Measurements from ENCODE around the gene IL18BP.

The IL18BP gene

DNA sequence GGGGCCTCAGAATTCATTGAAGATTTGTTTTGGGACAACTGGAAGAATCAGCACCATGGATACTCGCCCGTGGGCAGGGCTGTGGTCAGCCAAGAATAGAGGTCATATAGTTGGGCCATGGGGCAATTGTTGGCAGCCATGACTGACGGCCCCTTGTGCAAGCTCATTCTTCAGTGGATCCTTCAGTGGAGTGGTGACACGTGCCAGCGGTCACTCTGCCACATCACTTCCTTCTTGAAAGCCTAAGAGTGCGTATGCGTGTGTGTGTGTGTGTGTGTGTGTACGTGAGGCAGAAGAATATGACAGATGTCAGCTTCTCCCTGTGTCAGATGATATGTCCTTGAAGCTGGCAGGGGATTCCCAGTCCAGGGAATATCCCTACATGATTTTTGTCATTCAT, 1.8 kb upstream of the IL18BP start:
- no peak for DNase-seq (ENCODE audit: low read depth in 2 of 2)

DNA sequence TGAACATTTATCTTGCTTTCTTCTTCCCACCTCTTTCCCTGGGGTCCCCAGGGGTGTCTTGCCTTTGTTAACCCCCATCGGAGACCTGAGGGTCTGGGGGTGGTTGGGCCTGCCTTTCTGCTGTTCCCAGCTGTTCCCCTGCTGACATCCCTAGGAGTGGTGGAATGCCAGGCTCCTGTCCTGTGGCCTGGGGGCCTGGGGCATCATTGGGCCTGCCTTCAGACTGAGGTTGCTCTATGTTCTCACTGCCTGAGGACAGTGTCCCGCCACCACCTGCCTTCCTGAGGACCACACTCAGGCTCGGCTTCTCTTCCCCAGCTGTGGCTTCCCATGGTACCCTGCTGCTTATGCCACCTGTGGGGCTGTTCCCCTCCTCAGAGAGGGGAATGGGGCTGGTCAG, 1.1 kb upstream of the IL18BP start:
- no peak for DNase-seq (ENCODE audit: low read depth in 2 of 2)

DNA sequence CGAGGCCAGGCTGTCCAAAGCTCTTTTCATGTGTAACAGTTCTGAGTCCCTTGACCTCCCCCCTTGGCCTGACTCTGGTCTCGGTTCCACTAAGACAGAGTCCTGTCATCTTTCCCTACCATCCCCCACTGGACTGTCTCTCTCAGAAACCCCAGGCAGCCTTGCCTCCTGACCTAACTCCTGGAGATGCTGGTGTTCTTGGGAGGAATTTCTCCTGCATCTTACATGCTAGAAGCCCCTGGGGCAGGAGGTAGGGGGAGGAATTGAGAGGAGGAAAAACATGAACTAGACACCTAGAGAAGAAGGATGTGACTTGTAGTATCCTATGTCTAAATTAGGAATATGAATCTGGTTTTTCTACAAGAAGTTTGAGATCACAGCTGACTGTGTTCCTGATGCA, 648 bp upstream of the IL18BP start:
- DNase-seq (ENCODE audit: low read depth in 2 of 2): no peak

DNA sequence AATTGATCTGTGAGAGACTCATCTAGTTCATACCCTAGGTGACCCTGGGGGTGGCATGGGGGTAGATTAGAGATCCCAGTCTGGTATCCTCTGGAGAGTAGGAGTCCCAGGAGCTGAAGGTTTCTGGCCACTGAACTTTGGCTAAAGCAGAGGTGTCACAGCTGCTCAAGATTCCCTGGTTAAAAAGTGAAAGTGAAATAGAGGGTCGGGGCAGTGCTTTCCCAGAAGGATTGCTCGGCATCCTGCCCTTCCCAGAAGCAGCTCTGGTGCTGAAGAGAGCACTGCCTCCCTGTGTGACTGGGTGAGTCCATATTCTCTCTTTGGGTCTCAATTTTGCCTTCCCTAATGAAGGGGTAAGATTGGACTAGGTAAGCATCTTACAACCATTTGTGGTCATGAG, 653 bp downstream of the IL18BP start:
- no peak for DNase-seq (ENCODE audit: low read depth in 2 of 2)

DNA sequence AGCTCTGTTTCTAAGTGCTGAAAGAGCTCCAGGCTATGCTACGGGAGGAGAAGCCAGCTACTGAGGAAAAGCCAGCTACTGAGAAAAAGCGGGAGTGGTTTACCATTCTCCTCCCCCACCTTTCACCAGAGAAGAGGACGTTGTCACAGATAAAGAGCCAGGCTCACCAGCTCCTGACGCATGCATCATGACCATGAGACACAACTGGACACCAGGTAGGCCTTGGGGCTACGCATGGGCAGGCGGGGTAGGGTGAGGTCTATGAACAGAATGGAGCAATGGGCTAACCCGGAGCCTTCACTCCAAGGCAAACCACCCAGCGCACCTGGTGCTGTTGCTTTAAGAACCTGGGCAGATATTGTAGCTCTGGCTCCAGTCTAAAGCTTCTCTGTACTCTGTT, 1.1 kb downstream of the IL18BP start:
- no peak for DNase-seq (ENCODE audit: low read depth in 2 of 2)

DNA sequence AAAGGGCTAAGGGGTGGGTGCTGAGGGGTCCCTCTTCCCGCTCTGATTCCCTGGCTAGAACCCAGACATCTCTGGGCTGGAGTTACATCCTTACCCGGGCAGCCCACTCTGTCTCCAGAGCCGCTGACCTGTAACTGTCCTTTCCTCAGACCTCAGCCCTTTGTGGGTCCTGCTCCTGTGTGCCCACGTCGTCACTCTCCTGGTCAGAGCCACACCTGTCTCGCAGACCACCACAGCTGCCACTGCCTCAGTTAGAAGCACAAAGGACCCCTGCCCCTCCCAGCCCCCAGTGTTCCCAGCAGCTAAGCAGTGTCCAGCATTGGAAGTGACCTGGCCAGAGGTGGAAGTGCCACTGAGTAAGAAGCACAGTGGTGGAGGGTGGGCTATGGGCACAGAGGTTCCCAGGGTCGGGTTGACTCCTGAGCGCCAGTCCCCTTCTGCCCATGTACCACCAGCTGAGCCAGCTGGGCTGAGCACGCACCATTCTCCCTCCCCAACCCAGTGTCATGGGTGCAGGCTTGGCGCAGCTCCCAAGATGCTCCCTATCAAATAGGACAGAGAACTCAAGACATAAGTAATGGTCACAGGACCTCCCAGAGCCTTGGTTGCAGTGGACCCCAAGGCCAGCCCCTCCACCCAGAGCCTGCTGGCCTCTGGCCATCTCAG, 1.6 kb downstream of the IL18BP start:
- DNase-seq (ENCODE audit: low read depth in 2 of 2): no peak

DNA sequence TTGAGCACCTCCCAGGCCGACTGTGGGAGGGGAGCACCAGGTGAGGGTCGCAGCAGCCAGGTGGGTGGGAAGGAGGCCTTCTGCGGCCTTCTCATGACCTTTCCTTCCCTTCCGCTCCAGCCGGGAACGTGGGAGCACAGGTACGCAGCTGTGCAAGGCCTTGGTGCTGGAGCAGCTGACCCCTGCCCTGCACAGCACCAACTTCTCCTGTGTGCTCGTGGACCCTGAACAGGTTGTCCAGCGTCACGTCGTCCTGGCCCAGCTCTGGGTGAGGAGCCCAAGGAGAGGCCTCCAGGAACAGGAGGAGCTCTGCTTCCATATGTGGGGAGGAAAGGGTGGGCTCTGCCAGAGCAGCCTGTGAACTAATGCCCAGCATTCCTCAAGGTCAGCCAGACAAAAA, 2.6 kb downstream of the IL18BP start:
- DNase-seq (ENCODE audit: low read depth in 2 of 2): no peak

DNA sequence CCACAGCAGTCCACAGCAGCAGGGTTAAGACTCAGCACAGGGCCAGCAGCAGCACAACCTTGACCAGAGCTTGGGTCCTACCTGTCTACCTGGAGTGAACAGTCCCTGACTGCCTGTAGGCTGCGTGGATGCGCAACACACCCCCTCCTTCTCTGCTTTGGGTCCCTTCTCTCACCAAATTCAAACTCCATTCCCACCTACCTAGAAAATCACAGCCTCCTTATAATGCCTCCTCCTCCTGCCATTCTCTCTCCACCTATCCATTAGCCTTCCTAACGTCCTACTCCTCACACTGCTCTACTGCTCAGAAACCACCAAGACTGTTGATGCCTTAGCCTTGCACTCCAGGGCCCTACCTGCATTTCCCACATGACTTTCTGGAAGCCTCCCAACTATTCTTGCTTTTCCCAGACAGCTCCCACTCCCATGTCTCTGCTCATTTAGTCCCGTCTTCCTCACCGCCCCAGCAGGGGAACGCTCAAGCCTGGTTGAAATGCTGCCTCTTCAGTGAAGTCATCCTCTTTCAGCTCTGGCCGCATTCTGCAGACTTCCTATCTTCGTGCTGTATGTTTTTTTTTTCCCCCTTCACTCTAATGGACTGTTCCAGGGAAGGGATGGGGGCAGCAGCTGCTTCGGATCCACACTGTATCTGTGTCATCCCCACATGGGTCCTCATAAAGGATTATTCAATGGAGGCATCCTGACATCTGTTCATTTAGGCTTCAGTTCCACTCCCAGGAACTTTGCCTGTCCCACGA, 3.3 kb downstream of the IL18BP start:
- DNase-seq (ENCODE audit: low read depth in 2 of 2): no peak

DNA sequence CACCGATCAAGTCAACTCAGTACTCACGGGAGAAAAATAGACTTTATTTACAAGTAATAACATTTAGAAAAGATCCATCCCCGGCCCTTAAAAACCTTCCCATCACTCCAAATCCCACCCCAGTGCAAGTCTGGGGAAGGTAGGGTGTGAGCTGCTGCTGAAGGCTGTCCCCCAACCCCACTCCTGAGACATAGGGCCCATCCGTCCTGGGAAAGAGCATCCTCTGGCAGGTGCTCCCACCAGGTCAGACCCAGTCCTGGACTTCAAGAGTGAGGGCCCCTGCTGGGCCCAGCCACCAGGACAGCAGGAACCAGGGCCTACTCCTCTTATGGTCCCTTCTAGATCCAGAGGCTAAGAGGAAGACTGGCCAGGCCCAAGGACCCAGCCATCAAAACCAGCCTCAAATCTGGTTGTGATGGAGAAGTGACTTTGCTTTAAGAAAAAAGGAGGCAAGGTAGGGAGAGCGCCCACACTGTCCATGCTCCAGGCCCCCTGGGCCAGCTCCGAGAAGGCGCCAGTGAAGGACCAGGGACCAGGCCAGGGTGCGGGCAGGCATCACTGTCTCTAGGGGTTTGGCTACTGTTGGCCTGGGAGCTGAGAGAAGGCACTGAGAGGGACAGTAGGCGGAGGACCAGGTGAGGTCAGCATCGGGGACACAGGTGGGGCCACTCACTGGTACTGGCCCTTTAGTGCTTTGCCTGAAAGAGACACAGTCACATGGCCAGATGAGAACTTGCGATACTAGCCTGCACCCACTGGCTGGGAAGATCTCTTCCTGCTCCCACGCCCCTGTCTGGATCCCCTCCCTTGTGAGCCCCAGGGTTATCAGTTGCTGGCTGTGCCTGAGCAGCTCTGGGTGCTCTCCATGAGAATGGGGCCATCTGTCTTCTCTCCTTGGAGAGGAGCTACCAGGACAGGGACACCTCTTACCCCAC, 4.4 kb downstream of the IL18BP start:
- DNase-seq (ENCODE audit: low read depth in 2 of 2): no peak

DNA sequence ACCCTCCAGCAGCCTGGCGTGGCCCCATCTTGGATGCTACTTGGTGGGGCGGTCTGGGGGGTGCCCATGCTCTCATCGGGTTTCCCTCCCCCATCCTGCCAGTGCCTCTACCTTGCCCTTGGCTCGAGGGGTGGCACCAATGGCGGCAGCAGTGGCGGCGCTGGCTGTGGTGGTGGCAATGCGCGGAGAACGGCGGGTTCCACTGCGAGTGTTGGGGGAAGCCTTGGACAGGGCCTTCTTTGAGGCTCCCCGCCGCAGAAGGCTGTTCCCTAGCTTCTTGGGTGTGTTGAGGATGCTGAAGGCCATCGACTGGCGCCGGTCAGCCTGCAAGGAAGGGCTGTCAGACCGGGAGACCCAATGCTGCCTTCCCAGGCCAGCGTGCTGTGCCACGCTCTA, 5.1 kb downstream of the IL18BP start:
- no peak for DNase-seq (ENCODE audit: low read depth in 2 of 2)

DNA sequence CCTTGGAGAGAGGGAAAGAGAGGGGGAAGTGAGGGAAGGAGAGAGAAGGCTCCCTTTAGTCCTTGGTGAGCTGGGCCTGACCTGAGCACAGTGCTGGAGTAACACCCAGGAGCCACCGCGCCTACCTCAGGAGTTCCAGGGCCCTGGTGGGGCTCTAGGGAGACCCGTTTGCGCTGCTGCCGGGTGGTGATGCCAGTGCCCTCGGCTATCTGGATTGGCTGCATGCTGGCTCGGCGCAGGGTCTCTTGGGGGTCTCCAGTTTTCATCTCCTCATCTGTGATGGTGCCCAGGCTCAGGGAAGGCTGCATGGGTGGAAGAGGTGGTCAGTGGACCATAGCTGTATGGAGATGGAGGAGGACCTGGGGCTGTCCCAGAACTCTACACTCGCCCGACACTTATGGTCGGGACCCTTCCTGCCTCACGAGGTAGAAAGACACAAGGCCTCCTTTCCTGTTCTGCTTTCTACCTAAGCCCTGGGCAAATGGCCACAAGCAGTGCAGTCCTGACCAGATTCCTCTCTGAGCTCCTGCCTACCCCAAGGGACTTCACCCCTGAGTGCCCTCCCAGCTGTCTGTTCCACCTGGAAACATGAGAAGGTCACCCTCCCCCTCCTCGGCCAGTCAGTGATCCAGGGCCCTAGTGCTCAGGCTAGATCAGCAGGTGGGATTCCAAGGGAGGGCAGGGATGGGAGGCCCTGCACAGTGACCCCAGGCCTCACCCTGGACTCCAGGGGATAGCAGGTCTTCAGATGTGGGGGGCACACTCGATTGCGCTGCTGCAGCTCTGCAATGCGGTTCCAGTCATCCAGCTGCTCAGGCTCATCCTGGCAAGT, 6.0 kb downstream of the IL18BP start:
- DNase-seq (ENCODE audit: low read depth in 2 of 2): no peak

DNA sequence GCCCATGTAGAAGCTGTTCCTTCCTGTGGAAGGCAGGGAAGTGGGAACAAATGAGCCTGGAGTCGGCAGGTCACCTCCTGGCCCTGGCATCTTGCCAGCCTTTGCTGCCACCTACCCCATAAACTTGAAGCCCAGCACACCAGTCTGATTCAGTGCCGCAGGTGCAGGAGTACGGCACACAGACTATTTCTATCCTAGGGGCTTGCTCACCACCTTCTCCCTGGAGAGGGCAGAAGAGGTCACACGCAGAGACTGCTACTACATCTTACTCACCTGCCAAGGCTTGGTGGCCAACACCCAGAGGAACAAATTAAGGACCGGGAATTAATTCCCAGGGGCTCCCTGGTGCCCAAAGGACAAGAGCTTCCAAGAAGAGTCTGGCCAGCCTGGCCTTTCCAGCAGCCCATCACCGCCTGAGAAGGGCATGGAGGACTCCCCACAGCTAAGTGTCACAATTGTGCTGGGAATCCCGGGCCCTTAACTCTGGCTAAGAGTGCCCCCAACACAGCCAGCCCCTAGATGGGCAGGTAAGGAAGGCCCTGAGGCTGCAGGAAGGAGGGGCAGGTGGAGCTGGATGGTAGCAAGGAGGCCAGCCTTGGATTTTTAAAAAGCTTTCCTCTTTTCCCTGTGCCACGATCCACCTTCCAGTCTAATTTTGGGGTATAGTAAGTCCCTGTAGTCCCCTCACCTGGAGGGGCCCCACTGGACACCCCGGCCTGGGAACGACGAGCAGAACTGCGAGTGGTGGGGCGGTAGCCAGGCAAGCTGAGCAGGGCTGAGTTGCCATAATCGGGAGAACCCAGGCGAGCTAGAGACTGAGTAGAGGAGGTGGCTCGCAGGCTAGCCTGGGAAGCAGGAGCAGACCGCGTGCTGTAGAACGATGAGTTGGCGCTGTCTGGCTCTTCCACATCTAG, 6.9 kb downstream of the IL18BP start:
- no peak for DNase-seq (ENCODE audit: low read depth in 2 of 2)

DNA sequence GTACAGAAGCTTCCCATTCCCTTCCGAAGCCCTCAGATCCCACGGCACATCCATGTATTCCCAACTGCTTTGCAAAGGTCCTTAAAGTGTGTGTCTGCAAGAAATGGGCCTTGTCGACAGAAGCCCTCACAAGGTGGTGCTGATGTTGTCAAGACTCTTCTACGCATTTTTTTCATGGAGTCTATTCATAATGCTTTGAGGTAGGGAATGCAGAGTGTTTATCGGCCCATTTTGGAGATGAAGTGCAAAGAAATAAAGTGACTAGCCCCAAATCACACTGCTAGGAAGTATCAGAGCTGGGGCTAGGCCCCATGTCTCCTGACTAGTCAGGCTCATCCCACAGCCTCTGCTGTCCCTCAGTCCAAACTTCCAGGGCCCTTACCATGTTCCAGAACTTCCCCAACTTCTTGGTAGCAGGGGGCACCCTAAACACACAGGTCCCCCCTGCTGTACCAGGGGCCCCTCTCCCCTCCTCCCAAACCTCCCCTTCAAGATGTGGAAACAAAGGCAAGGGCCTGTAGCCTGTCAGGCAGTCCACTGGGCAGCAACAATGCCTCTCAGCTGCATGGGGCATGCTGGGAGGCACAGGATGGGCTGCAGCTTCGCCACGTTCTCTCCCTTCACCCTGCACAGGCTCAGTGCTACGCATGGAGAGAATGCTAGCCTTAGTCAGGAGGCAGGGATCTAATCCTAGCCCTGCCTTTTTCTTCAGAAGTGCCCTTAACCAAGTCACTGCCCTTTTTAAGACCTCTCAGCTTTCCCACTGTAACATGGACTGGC, 7.8 kb downstream of the IL18BP start:
- DNase-seq (ENCODE audit: low read depth in 2 of 2): no peak

DNA sequence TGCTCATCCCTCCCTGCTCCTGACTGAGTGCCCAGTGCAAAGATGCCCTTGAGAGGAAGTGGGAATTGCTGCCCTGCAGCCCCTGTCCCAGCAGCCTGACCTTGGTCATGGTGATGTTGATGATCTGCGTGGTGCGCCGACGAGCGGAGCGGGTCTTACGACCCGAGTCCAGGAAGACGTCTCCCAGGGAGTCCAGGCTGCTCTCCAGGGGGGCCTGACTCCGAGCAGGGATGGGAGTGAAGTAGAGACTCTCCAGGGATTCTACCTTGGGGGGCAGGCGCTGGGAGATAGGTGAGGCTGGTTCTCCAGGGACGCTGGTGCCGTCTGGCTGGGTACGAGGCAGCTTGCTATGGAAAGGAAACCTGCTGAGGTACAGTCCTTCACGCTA, 8.4 kb downstream of the IL18BP start:
- DNase-seq (ENCODE audit: low read depth in 2 of 2): no peak

DNA sequence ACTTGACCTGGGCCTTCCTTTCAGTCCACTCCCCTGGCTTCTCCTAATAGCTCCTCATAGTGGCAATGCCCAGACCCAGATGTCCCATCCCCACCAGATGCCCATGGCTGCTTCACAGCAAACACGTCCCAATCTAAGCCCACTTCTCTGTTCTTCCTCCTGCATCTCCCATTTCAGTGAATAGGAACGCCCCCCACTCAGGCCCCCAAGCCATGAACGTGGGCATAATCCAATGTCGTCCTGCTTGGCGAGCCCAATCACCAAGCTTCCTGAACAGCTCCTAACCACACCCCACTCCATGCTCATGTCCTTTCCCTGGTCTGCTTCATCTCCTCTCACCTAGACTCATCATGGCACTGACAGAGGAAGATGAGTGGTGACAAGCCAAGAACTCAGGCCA, 8.9 kb downstream of the IL18BP start:
- DNase-seq (ENCODE audit: low read depth in 2 of 2): no peak

DNA sequence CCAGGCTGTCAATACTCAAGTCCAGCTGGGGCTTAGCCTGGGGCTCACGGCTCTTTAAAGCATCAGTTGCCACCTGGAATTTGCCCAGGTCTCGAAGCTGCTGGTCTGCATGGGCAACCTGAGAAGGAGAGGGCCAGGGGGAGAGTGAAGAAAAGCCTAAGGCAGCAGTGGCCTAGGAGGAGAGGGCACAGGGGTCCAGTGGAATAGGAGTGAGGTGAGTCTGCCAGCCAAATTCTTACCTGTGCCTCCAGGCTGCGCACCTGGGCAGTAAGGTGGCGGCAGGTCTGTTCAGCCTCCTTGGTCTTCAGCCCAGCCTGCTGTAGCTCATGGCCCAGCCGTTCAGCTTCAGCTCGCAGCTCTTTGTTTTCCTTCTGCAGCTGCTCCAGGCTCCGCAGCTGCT, 10.0 kb downstream of the IL18BP start:
- DNase-seq (ENCODE audit: low read depth in 2 of 2): no peak

DNA sequence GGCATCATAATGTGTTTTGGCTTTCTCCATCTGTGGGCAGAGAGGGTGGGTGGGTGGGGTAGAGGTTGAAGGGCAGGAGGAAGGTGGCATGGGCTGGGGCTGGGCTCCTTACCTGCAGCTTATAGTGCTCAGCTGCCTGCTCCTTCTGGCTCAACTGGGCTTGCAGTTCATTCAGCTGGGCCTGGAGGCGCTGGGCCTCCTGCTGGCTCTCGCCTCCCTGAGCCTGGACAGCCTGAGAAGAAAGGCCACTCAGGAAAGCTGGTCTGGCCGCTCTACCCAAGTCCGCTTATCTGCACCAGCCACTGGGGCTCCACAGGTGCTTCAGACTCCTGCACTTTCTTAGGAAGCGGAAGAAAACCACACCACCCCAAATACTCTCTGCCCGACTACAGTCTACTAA, 10.4 kb downstream of the IL18BP start:
- no peak for DNase-seq (ENCODE audit: low read depth in 2 of 2)

DNA sequence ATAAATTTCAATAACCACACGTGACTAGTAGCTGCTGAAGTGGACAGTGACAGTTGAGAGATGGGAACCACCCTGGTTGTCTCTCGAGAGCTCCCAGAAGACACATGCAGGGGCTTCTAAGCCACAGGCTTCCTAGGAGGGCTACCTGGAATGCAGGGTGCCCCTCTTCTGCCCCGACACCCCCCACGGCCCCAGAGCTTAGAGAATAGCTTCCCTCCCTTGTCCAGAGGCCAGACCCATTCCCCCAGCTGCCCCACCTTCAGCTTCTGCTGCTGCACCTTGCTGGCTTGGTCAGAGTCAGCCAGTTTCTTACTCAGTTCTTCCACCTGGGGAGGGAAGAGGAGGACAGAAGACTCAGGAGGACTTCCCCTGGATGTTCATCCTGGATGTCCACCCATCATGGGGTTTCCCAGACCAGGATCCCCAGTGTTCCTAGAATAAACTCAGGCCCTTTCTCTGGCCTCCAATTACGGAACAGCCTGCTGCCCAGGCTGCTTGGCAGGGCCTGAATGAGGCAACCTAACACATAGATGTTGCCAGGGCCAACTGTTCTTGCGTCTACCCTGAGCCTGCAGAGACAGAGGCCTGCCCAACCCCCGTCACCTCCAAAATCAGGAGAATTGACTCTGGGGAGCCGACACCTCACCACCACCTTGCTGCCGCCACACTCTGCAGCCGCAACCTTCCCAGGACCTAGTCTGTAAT, 12.0 kb downstream of the IL18BP start:
- no peak for DNase-seq (ENCODE audit: low read depth in 2 of 2)

DNA sequence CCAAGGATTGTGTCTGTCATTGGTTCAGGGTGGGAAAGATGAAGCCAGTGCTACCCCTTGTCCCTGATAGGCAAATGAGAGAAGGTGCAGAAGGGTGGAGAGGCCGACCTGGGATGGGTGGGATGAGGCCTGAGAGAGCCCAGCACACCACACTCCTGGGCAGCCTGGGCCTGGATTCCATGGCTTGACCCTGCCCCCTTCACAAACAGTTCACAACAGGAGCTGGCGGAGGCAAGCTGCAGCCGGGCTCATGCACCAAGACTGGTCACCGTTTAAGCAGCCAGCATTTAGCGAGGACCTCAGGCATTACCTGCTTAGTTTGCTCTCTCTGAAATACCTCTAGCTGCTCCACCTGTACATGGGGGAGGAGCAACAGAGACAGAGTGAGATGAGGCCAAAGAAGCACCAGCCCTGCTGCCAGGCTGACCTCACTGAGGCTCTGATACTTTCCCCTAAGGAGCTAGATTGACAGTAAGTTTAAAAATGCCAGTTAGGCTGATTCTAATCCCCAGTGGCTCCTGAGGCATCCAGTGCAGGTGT, 13.5 kb downstream of the IL18BP start:
- no peak for DNase-seq (ENCODE audit: low read depth in 2 of 2)
